Endodermal cell (in vitro differentiated cells): ENCODE measurements around the gene RIGI. TPM values are rescaled to one million over a fixed set of nuclear protein-coding genes. Genes with fewer than 3 reads are reported as not detected.
"Not testable (repeated sequence)": the region's sequence is repeated elsewhere in the genome, so short reads cannot be mapped to it uniquely, and the experiment has no call there.

Source experiments
- DNase-seq: peaks from one replicate; pipeline ENCODE4 v3.0.0-alpha.2; 2017
- H3K27ac ChIP-seq: 2 replicates; pipeline ENCODE4 v1.5.1; 2013; ENCODE audit warnings: mild to moderate bottlenecking, low read depth, low read length, moderate library complexity
- H3K27me3 ChIP-seq: 2 replicates; pipeline ENCODE4 v1.6.1; 2013; ENCODE audit warnings: mild to moderate bottlenecking, low read length, moderate library complexity; ENCODE audit not compliant: insufficient read depth, control insufficient read depth, poor library complexity, severe bottlenecking
- H3K36me3 ChIP-seq: 2 replicates; pipeline ENCODE4 v1.7.0; 2013; ENCODE audit warnings: mild to moderate bottlenecking, low read length, moderate library complexity; ENCODE audit not compliant: control insufficient read depth, insufficient read depth
- H3K4me1 ChIP-seq: one replicate; pipeline ENCODE4 v1.7.0; 2013; ENCODE audit warnings: low read length; ENCODE audit not compliant: control insufficient read depth, insufficient read depth
- H3K4me3 ChIP-seq: 2 replicates; pipeline ENCODE4 v1.5.1; 2013; ENCODE audit warnings: mild to moderate bottlenecking, low read length, moderate library complexity
- H3K9ac ChIP-seq: 2 replicates; pipeline ENCODE4 v1.6.1; 2013; ENCODE audit warnings: mild to moderate bottlenecking, low read length, moderate library complexity; ENCODE audit not compliant: poor library complexity, severe bottlenecking; ENCODE audit errors: extremely low read depth
- H3K9me3 ChIP-seq: 2 replicates; pipeline ENCODE4 v1.6.1; 2013; ENCODE audit warnings: mild to moderate bottlenecking, low read length, moderate library complexity; ENCODE audit not compliant: control insufficient read depth
- H3K27ac Mint-ChIP-seq: 2 replicates; pipeline ENCODE4 v1.8.0; 2020; ENCODE audit warnings: mixed read lengths
- H3K27me3 Mint-ChIP-seq: 2 replicates; pipeline ENCODE4 v1.8.0; 2021; ENCODE audit warnings: mild to moderate bottlenecking, mixed read lengths; ENCODE audit not compliant: insufficient read depth
- H3K36me3 Mint-ChIP-seq: 2 replicates; pipeline ENCODE4 v1.8.0; 2020; ENCODE audit warnings: low read depth, mixed read lengths
- H3K4me1 Mint-ChIP-seq: 2 replicates; pipeline ENCODE4 v1.8.0; 2020; ENCODE audit warnings: mixed read lengths
- H3K4me3 Mint-ChIP-seq: 2 replicates; pipeline ENCODE4 v1.8.0; 2020; ENCODE audit warnings: mild to moderate bottlenecking, moderate library complexity, mixed read lengths
- H3K9me3 Mint-ChIP-seq: 2 replicates; pipeline ENCODE4 v1.8.0; 2020; ENCODE audit warnings: mild to moderate bottlenecking, mixed read lengths
- CTCF ChIP-seq: fragments of 200-600 bp; sonication (generic); conservative IDR thresholded peaks from 2 replicates; pipeline ENCODE4 v1.5.0; 2021; ENCODE audit warnings: antibody characterized with exemption, mild to moderate bottlenecking
- WGBS, 2 experiments: methylation state at CpG; one replicate each; pipeline versions ENCODE4 v1.1.5 to v1.1.7; 2013; ENCODE audit warnings: missing lambda C conversion rate in 2 of 2, mixed read lengths in 1 of 2; ENCODE audit not compliant: insufficient coverage in 1 of 2, insufficient read length in 1 of 2; 5-methylcytosine and 5-hydroxymethylcytosine counted together
- total RNA-seq, 2 donors: library from RNA; stranded (reverse); fragmentation: NEBNext Ultra II Directional in 1 of 2; extraction: Animal tissue kit (Norgen Biotek cat#: 25700) in 1 of 2; gene quantifications; 2 replicates in 1 of 2; 3 replicates in 1 of 2; pipeline ENCODE4 v1.2.1, GENCODE V29; 2021

Gene RIGI
- total RNA-seq, 2 donors from 2014 or later, result 8.3 to 12.6 TPM

- Histone ChIP-seq H3K4me1 (no peaks in the 10 kb centered on the region), H3K27me3 (no peaks in the 10 kb centered on the region), H3K9ac (no peak overlapping the region), H3K27ac (no peak overlapping the region), H3K4me3 (peak overlapping the region; percentile 89), H3K9me3 (peaks cover 45% of the 10 kb centered on the region), H3K36me3 (peaks cover under 1% of the 10 kb centered on the region)
- 84 to 94% methylated on average over 16 to 22 of the region's 22 CpGs for WGBS, 2 experiments
- Mint-ChIP-seq H3K36me3 (peaks cover 45% of the 10 kb centered on the region), H3K4me3 (peak overlapping the region; percentile 87), H3K9me3 (peaks cover 46% of the 10 kb centered on the region), H3K4me1 (peaks cover 5% of the 10 kb centered on the region), H3K27me3 (peaks cover 4% of the 10 kb centered on the region), H3K27ac (peak overlapping the region; percentile 95)
- peak; percentile 75 for DNase-seq
- no peak for TF ChIP-seq CTCF
These were observed 896 bp downstream of the RIGI start for GRCh38 chr9:32524892-32525708.

DNA sequence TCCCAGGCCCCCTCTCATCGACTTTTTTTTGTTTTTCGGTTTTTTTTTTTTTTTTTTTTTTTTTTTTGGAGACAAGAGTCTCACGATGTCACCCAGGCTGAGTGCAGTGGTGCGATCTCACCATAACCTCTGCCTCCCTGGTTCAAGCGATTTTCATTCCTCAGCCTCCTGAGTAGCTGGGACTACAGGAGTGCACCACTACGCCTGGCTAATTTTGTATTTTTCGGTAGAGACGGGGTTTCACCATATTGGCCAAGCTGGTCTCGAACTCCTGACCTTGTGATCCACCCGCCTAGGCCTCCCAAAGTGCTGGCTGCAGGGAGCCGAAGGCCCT lies 1.5 kb downstream of the RIGI start:
- Histone ChIP-seq H3K9me3 (peaks cover 49% of the 10 kb centered on the region), H3K4me3 (peak overlapping the region; percentile 89)
- H3K36me3 ChIP-seq, H3K27ac ChIP-seq, H3K4me1 Mint-ChIP-seq, H3K4me1 ChIP-seq, DNase-seq, H3K27me3 Mint-ChIP-seq, H3K9ac ChIP-seq, H3K27me3 ChIP-seq: not testable (repeated sequence)
- Mint-ChIP-seq H3K4me3 (peak overlapping the region; percentile 87), H3K9me3 (peaks cover 50% of the 10 kb centered on the region), H3K36me3 (peaks cover 45% of the 10 kb centered on the region), H3K27ac (peak overlapping the region; percentile 83)
- 94% methylated on average over 9 to 11 of the region's 11 CpGs for WGBS, 2 experiments

DNA sequence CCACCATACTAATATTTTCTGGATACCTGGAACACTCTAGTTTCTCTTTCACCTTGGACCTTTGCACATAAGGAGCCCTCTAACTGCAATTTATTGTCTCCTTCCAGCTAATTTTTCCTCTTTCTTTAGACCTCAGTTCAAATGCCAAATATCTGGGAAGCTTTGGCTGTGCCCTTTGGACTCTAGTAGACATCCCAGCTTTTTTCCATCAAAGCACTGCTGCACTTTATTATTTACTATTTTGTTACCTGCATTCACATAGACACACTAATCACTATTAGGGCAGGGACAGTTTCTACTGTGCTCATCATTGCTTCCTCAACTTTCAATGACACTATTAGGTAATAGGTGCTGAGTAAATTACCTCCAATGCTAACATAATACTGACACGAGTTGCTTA lies 2.1 kb downstream of the RIGI start:
- peaks cover 4% of the 10 kb centered on the region for H3K27me3 Mint-ChIP-seq
- peaks cover 5% of the 10 kb centered on the region for H3K36me3 ChIP-seq
- H3K4me1 ChIP-seq, result no peaks in the 10 kb centered on the region
- no peak overlapping the region for H3K27ac ChIP-seq
- H3K4me1 Mint-ChIP-seq, result peaks cover 5% of the 10 kb centered on the region
- WGBS, 2 experiments, result 43% methylated on average over 1 of the region's 1 CpG; no CpG with 5 or more reads in 1 of the 2 experiments
- no peak for TF ChIP-seq CTCF
- H3K9me3 Mint-ChIP-seq, result peaks cover 55% of the 10 kb centered on the region
- no peak for DNase-seq
- H3K27me3 ChIP-seq, result no peaks in the 10 kb centered on the region
- H3K9ac ChIP-seq, result no peak overlapping the region
- no peak overlapping the region for H3K4me3 Mint-ChIP-seq
- H3K4me3 ChIP-seq, result peak overlapping the region; percentile 89
- peaks cover 55% of the 10 kb centered on the region for H3K9me3 ChIP-seq
- no peak overlapping the region for H3K27ac Mint-ChIP-seq
- peaks cover 45% of the 10 kb centered on the region for H3K36me3 Mint-ChIP-seq
